HepG2 (cell line): ENCODE measurements around the gene RABGAP1L. TPM values are rescaled to one million over a fixed set of nuclear protein-coding genes. Genes with fewer than 3 reads are reported as not detected.
A peak's percentile ranks its signal among the peaks of the same experiment; 100 is the strongest.

Experiments
- AGO1 ChIP-seq: fragments of 200-400 bp; formaldehyde crosslinking; IDR thresholded peaks from 2 replicates; pipeline ENCODE4 v1.6.1; 2017; ENCODE audit warnings: mild to moderate bottlenecking, low read depth, low read length, moderate library complexity; ENCODE audit not compliant: poor library complexity, severe bottlenecking
- DR1 ChIP-seq: sonication (generic); formaldehyde crosslinking; IDR thresholded peaks from 2 replicates; pipeline ENCODE4 v1.8.0; 2021; ENCODE audit warnings: mild to moderate bottlenecking, missing genetic modification reagents, inconsistent platforms
- EHMT2 ChIP-seq: fragments of 200-600 bp; sonication (generic); IDR thresholded peaks from 2 replicates; pipeline ENCODE4 v1.7.0; 2017; ENCODE audit warnings: antibody characterized with exemption, low read depth, low read length, borderline replicate concordance
- GATAD1 ChIP-seq: IDR thresholded peaks from 2 replicates; pipeline ENCODE4 v1.6.1; 2016; ENCODE audit warnings: missing genetic modification reagents, missing compliant biosample characterization
- IKZF1 ChIP-seq: fragments of 450-650 bp; IDR thresholded peaks from 2 replicates; pipeline ENCODE4 v1.7.1; 2016
- SAFB2 ChIP-seq: sonication (generic); formaldehyde crosslinking; IDR thresholded peaks from 2 replicates; pipeline ENCODE4 v1.5.1; 2020; ENCODE audit warnings: missing genetic modification reagents, low read depth, mild to moderate bottlenecking, borderline replicate concordance
- TSC22D2 ChIP-seq: sonication (generic); formaldehyde crosslinking; IDR thresholded peaks from 2 replicates; pipeline ENCODE4 v1.5.1; 2020; ENCODE audit warnings: missing genetic modification reagents, mild to moderate bottlenecking, borderline replicate concordance
- ZBTB10 ChIP-seq: sonication (generic); formaldehyde crosslinking; IDR thresholded peaks from 2 replicates; pipeline ENCODE4 v1.4.0; 2020; ENCODE audit warnings: missing genetic modification reagents, borderline replicate concordance
- ZFP41 ChIP-seq: sonication (generic); formaldehyde crosslinking; IDR thresholded peaks from 2 replicates; pipeline ENCODE4 v1.4.0; 2020; ENCODE audit warnings: mild to moderate bottlenecking, missing genetic modification reagents, borderline replicate concordance
- ZNF550 ChIP-seq: sonication (generic); formaldehyde crosslinking; IDR thresholded peaks from 2 replicates; pipeline ENCODE4 v1.4.0; 2020; ENCODE audit warnings: mild to moderate bottlenecking, missing genetic modification reagents, borderline replicate concordance
- ZNF614 ChIP-seq: IDR thresholded peaks from 2 replicates; pipeline ENCODE4 v1.6.1; 2018; ENCODE audit warnings: missing biosample characterization, missing genetic modification reagents, inconsistent platforms, borderline replicate concordance
- ZNF782 ChIP-seq: sonication (generic); formaldehyde crosslinking; IDR thresholded peaks from 2 replicates; pipeline ENCODE4 v1.4.0; 2020; ENCODE audit warnings: missing genetic modification reagents, mild to moderate bottlenecking, borderline replicate concordance
- polyA plus RNA-seq, 8 experiments: library from polyadenylated mRNA; depleted of rRNA in 3 of 8; stranded (reverse) in 7 of 8; unstranded in 1 of 8; fragments of >200 nt; fragmentation: Illumina TruSeq in 4 of 8; extraction: Trizol in 4 of 8; gene quantifications; 2 replicates each; pipeline versions ENCODE4 v1.2.1 to v1.2.3, GENCODE V29; 2011 to 2016; ENCODE audit warnings: low read depth in 4 of 8, missing spikeins in 1 of 8, mixed read lengths in 1 of 8; ENCODE audit not compliant: insufficient read depth in 1 of 8
- total RNA-seq, 5 experiments: library from RNA; depleted of rRNA; stranded (reverse); fragments of >200 nt; fragmentation: Illumina TruSeq; extraction: Trizol; gene quantifications; 2 replicates each; pipeline ENCODE4 v1.2.3, GENCODE V29; 2016; ENCODE audit warnings: low read depth in 1 of 5
- TF ChIP-seq, protein P1 (sequence below): sonication (generic); formaldehyde crosslinking; IDR thresholded peaks from 2 replicates; pipeline ENCODE4 v1.4.0; 2020; ENCODE audit warnings: mild to moderate bottlenecking, missing genetic modification reagents
- TF ChIP-seq, protein P2 (sequence below): sonication (generic); formaldehyde crosslinking; IDR thresholded peaks from 2 replicates; pipeline ENCODE4 v1.8.0; 2023; ENCODE audit warnings: mild to moderate bottlenecking, missing genetic modification reagents
- TF ChIP-seq, protein P3 (sequence below): sonication (generic); formaldehyde crosslinking; IDR thresholded peaks from 2 replicates; pipeline ENCODE4 v1.5.1; 2020; ENCODE audit warnings: mild to moderate bottlenecking, missing genetic modification reagents, borderline replicate concordance
- TF ChIP-seq, protein P4 (sequence below): sonication (generic); formaldehyde crosslinking; IDR thresholded peaks from 2 replicates; pipeline ENCODE4 v1.8.1; 2023; ENCODE audit warnings: mild to moderate bottlenecking, moderate library complexity, missing genetic modification reagents

RABGAP1L gene
- total and polyA plus RNA-seq, 2 of the 13 experiments (the other 11 are each of a cell fraction or from before 2014, with no cell fraction given), result 7.9 to 22.6 TPM

DNA sequence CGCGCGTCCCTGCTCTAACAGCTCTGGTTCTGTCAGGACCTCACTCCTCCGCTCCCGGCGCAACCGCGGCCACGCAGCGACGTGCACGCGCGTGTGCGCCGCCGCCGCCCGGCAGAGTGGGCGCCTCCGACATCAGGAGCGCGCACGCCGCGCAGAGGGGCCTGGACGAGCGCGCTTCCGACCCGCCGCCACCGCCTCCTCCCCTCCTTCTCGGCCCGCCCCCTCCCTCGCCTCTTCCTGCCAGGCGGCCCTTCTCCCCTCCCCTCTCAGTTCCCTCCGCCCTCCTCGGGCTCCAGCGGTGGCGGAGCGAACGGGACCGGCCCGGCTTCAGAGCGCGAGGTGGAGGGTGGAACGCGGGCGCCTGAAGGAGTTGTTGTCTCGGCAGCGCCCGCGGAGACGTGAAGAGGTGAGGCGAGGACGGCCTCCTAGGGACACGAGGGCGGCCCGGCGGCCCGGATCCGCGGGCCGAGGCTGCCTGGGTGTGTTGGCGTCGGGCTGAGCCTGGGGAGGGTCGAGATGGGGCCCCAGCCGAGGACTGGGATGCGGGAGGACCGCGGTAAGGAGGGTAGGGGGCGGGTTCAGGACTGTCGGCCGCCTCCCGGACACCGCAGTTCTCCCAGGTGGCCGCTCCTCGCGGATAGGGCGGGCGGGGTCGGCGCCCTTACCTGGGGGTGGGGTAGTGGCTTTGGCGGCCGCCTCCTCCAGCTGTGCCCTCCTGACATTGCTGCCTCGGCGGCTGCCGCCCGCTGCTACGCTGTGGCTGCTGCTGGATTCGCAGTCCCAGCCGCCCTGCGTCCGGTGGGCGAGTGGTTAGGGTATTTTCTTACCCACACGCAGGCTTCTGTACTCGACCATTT lies at the start of gene RABGAP1L (continued):
- TF ChIP-seq ZFP41 (CRISPR knock-in tag), result no peak
- TF ChIP-seq GATAD1 (CRISPR knock-in tag), result peak; percentile 13; the same call in 1 of the 2 replicates
- TF ChIP-seq, protein P1, sequence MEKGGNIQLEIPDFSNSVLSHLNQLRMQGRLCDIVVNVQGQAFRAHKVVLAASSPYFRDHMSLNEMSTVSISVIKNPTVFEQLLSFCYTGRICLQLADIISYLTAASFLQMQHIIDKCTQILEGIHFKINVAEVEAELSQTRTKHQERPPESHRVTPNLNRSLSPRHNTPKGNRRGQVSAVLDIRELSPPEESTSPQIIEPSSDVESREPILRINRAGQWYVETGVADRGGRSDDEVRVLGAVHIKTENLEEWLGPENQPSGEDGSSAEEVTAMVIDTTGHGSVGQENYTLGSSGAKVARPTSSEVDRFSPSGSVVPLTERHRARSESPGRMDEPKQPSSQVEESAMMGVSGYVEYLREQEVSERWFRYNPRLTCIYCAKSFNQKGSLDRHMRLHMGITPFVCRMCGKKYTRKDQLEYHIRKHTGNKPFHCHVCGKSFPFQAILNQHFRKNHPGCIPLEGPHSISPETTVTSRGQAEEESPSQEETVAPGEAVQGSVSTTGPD, result no peak
- no peak for TF ChIP-seq SAFB2 (CRISPR knock-in tag)
- TF ChIP-seq, protein P2, sequence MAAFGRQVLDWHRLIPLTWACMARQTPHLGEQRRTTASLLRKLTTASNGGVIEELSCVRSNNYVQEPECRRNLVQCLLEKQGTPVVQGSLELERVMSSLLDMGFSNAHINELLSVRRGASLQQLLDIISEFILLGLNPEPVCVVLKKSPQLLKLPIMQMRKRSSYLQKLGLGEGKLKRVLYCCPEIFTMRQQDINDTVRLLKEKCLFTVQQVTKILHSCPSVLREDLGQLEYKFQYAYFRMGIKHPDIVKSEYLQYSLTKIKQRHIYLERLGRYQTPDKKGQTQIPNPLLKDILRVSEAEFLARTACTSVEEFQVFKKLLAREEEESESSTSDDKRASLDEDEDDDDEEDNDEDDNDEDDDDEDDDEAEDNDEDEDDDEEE (CRISPR knock-in tag), result peak; percentile 81; the same call in 1 of the 2 replicates
- TF ChIP-seq ZNF550 (CRISPR knock-in tag), result no peak
- TF ChIP-seq, protein P3, sequence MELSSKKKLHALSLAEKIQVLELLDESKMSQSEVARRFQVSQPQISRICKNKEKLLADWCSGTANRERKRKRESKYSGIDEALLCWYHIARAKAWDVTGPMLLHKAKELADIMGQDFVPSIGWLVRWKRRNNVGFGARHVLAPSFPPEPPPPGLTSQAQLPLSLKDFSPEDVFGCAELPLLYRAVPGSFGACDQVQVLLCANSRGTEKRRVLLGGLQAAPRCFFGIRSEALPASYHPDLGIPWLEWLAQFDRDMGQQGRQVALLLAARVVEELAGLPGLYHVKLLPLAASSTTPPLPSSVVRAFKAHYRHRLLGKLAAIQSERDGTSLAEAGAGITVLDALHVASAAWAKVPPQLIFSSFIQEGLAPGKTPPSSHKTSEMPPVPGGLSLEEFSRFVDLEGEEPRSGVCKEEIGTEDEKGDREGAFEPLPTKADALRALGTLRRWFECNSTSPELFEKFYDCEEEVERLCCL (CRISPR knock-in tag), result no peak
- no peak for TF ChIP-seq IKZF1
- TF ChIP-seq DR1, result 0 out of 2 replicates have a peak, but pooled peaks have one; percentile 13
- no peak for TF ChIP-seq EHMT2
- TF ChIP-seq, protein P4, sequence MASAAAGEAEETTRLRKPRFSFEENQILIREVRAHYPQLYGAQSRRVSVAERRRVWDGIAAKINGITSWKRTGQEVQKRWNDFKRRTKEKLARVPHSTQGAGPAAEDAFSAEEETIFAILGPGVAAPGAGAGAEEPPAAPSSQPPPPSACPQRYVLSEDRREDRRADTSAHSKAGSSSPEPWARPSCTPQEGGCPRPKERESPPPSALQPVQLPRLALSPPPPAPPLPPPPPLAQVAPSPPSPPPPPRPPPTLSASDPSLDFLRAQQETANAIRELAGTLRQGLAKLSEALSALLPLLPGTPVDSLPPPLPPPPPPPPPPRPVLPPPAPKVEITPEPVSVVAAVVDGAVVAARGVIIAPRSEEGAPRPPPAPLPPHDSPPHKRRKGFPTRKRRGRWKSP (CRISPR knock-in tag), result peak; percentile 90; the same call in 1 of the 2 replicates
- TF ChIP-seq TSC22D2 (CRISPR knock-in tag), result no peak
- no peak; the same call in 1 of the 2 replicates for TF ChIP-seq ZNF614
- TF ChIP-seq ZNF782 (CRISPR knock-in tag), result no peak
- no peak for TF ChIP-seq ZBTB10 (CRISPR knock-in tag)
- peak; percentile 16 for TF ChIP-seq AGO1
